Measurements from ENCODE around the gene NOX1.

The NOX1 gene

GRCh38 chrX:100905620-100906019, 31.5 kb upstream of the NOX1 start:
- Histone ChIP-seq H3K79me1 (ENCODE audit: low read depth, low read length) (no peaks in the 10 kb centered on the region), H3K23ac (ENCODE audit: low read depth, low read length, poor library complexity) (no peak overlapping the region), H2BK120ac (ENCODE audit: low read depth, low read length) (no peak overlapping the region), H3K36me3 (replicated peaks in 1 of 2; ENCODE audit: control insufficient read depth in 2 of 2, insufficient read depth in 2 of 2, low read length in 2 of 2) (no peaks in the 10 kb centered on the region), H3K14ac (ENCODE audit: low read length) (no peak overlapping the region), H4K91ac (ENCODE audit: low read depth, low read length, poor library complexity) (no peak overlapping the region), H2BK5ac (ENCODE audit: low read length) (no peak overlapping the region), H2AFZ (ENCODE audit: low read length) (no peak overlapping the region), H2AK5ac (ENCODE audit: low read depth, low read length) (no peak overlapping the region), H3K4me1 (ENCODE audit: control insufficient read depth in 2 of 2, insufficient read depth in 1 of 2, low read depth in 1 of 2, low read length in 2 of 2) (no peaks in the 10 kb centered on the region), H4K8ac (ENCODE audit: low read depth, low read length) (no peak overlapping the region), H3K18ac (ENCODE audit: low read length) (no peak overlapping the region), H2BK15ac (ENCODE audit: low read length) (no peak overlapping the region), H3K9ac (ENCODE audit: low read depth, low read length, poor library complexity) (no peak overlapping the region), H3K27me3 (ENCODE audit: control insufficient read depth in 3 of 3, insufficient read depth in 3 of 3, low read depth in 1 of 3, low read length in 3 of 3) (no peaks in the 10 kb centered on the region), H3K27ac (replicated peaks; ENCODE audit: low read length) (no peak overlapping the region), H3K4me3 (ENCODE audit: low read length in 2 of 2) (no peak overlapping the region), H3K4me2 (ENCODE audit: insufficient read depth, low read length, poor library complexity, severe bottlenecking) (no peak overlapping the region), H3K9me3 (replicated peaks in 1 of 2; ENCODE audit: control insufficient read depth in 2 of 2, insufficient read depth in 1 of 2, low read depth in 1 of 2, low read length in 2 of 2) (no peaks in the 10 kb centered on the region), H3K4ac (ENCODE audit: low read length) (no peak overlapping the region), H2BK12ac (ENCODE audit: low read length) (no peak overlapping the region)
- DNase-seq (ENCODE audit: low spot score), result no peak

- Histone ChIP-seq H2BK5ac (ENCODE audit: low read length) (no peak overlapping the region), H3K79me1 (ENCODE audit: low read depth, low read length) (no peaks in the 10 kb centered on the region), H3K4me2 (ENCODE audit: insufficient read depth, low read length, poor library complexity, severe bottlenecking) (no peak overlapping the region), H3K4me3 (ENCODE audit: low read length in 2 of 2) (no peak overlapping the region), H2BK12ac (ENCODE audit: low read length) (no peak overlapping the region), H3K18ac (ENCODE audit: low read length) (no peak overlapping the region), H3K9me3 (replicated peaks in 1 of 2; ENCODE audit: control insufficient read depth in 2 of 2, insufficient read depth in 1 of 2, low read depth in 1 of 2, low read length in 2 of 2) (no peaks in the 10 kb centered on the region), H3K9ac (ENCODE audit: low read depth, low read length, poor library complexity) (no peak overlapping the region), H3K27ac (replicated peaks; ENCODE audit: low read length) (no peak overlapping the region), H3K14ac (ENCODE audit: low read length) (no peak overlapping the region), H2AK5ac (ENCODE audit: low read depth, low read length) (no peak overlapping the region), H3K23ac (ENCODE audit: low read depth, low read length, poor library complexity) (no peak overlapping the region), H3K36me3 (replicated peaks in 1 of 2; ENCODE audit: control insufficient read depth in 2 of 2, insufficient read depth in 2 of 2, low read length in 2 of 2) (no peaks in the 10 kb centered on the region), H3K4me1 (ENCODE audit: control insufficient read depth in 2 of 2, insufficient read depth in 1 of 2, low read depth in 1 of 2, low read length in 2 of 2) (no peaks in the 10 kb centered on the region), H4K8ac (ENCODE audit: low read depth, low read length) (no peak overlapping the region), H4K91ac (ENCODE audit: low read depth, low read length, poor library complexity) (no peak overlapping the region), H2BK120ac (ENCODE audit: low read depth, low read length) (no peak overlapping the region), H3K27me3 (ENCODE audit: control insufficient read depth in 3 of 3, insufficient read depth in 3 of 3, low read depth in 1 of 3, low read length in 3 of 3) (no peaks in the 10 kb centered on the region), H2BK15ac (ENCODE audit: low read length) (no peak overlapping the region), H2AFZ (ENCODE audit: low read length) (no peak overlapping the region), H3K4ac (ENCODE audit: low read length) (no peak overlapping the region)
- no peak for DNase-seq (ENCODE audit: low spot score)
- WGBS, 2 donors (ENCODE audit: extremely low coverage in 2 of 2, insufficient read length in 2 of 2, insufficient replicate concordance in 1 of 2), result no CpG with 5 or more reads among the region's 2 CpGs
These were observed 30.3 kb upstream of the NOX1 start for GRCh38 chrX:100904433-100904832.

GRCh38 chrX:100895365-100896075, 21.4 kb upstream of the NOX1 start:
- DNase-seq (ENCODE audit: low spot score), result peak; percentile 4
- H3K9me3 ChIP-seq (replicated peaks in 1 of 2; ENCODE audit: control insufficient read depth in 2 of 2, insufficient read depth in 1 of 2, low read depth in 1 of 2, low read length in 2 of 2), result no peaks in the 10 kb centered on the region
- H2BK15ac ChIP-seq (ENCODE audit: low read length), result no peak overlapping the region
- H3K18ac ChIP-seq (ENCODE audit: low read length), result no peak overlapping the region
- WGBS, 2 donors (ENCODE audit: extremely low coverage in 2 of 2, insufficient read length in 2 of 2, insufficient replicate concordance in 1 of 2), result no CpG with 5 or more reads among the region's 5 CpGs
- no peak overlapping the region for H2AK5ac ChIP-seq (ENCODE audit: low read depth, low read length)
- H2AFZ ChIP-seq (ENCODE audit: low read length), result no peak overlapping the region
- no peak overlapping the region for H3K9ac ChIP-seq (ENCODE audit: low read depth, low read length, poor library complexity)
- H3K79me1 ChIP-seq (ENCODE audit: low read depth, low read length), result no peaks in the 10 kb centered on the region
- no peak overlapping the region for H3K4me3 ChIP-seq (ENCODE audit: low read length in 2 of 2)
- H4K8ac ChIP-seq (ENCODE audit: low read depth, low read length), result no peak overlapping the region
- no peaks in the 10 kb centered on the region for H3K36me3 ChIP-seq (replicated peaks in 1 of 2; ENCODE audit: control insufficient read depth in 2 of 2, insufficient read depth in 2 of 2, low read length in 2 of 2)
- H3K4me1 ChIP-seq (ENCODE audit: control insufficient read depth in 2 of 2, insufficient read depth in 1 of 2, low read depth in 1 of 2, low read length in 2 of 2), result no peaks in the 10 kb centered on the region
- H3K27me3 ChIP-seq (ENCODE audit: control insufficient read depth in 3 of 3, insufficient read depth in 3 of 3, low read depth in 1 of 3, low read length in 3 of 3), result no peaks in the 10 kb centered on the region
- H2BK12ac ChIP-seq (ENCODE audit: low read length), result no peak overlapping the region
- H3K27ac ChIP-seq (replicated peaks; ENCODE audit: low read length), result no peak overlapping the region
- no peak overlapping the region for H4K91ac ChIP-seq (ENCODE audit: low read depth, low read length, poor library complexity)
- H3K23ac ChIP-seq (ENCODE audit: low read depth, low read length, poor library complexity), result no peak overlapping the region
- H3K4me2 ChIP-seq (ENCODE audit: insufficient read depth, low read length, poor library complexity, severe bottlenecking), result no peak overlapping the region
- no peak overlapping the region for H3K4ac ChIP-seq (ENCODE audit: low read length)
- no peak overlapping the region for H3K14ac ChIP-seq (ENCODE audit: low read length)
- H2BK120ac ChIP-seq (ENCODE audit: low read depth, low read length), result no peak overlapping the region
- no peak overlapping the region for H2BK5ac ChIP-seq (ENCODE audit: low read length)

GRCh38 chrX:100883654-100884053, 9.5 kb upstream of the NOX1 start:
- H4K91ac ChIP-seq (ENCODE audit: low read depth, low read length, poor library complexity), result no peak overlapping the region
- H3K4me1 ChIP-seq (ENCODE audit: control insufficient read depth in 2 of 2, insufficient read depth in 1 of 2, low read depth in 1 of 2, low read length in 2 of 2), result no peaks in the 10 kb centered on the region
- no peak overlapping the region for H3K18ac ChIP-seq (ENCODE audit: low read length)
- H3K4me2 ChIP-seq (ENCODE audit: insufficient read depth, low read length, poor library complexity, severe bottlenecking), result no peak overlapping the region
- no peak overlapping the region for H2BK12ac ChIP-seq (ENCODE audit: low read length)
- no peak overlapping the region for H2AK5ac ChIP-seq (ENCODE audit: low read depth, low read length)
- H3K27ac ChIP-seq (replicated peaks; ENCODE audit: low read length), result no peak overlapping the region
- H2AFZ ChIP-seq (ENCODE audit: low read length), result no peak overlapping the region
- H2BK120ac ChIP-seq (ENCODE audit: low read depth, low read length), result no peak overlapping the region
- H3K4me3 ChIP-seq (ENCODE audit: low read length in 2 of 2), result no peak overlapping the region
- H3K36me3 ChIP-seq (replicated peaks in 1 of 2; ENCODE audit: control insufficient read depth in 2 of 2, insufficient read depth in 2 of 2, low read length in 2 of 2), result no peaks in the 10 kb centered on the region
- no peak overlapping the region for H3K4ac ChIP-seq (ENCODE audit: low read length)
- no peaks in the 10 kb centered on the region for H3K27me3 ChIP-seq (ENCODE audit: control insufficient read depth in 3 of 3, insufficient read depth in 3 of 3, low read depth in 1 of 3, low read length in 3 of 3)
- no peak overlapping the region for H3K23ac ChIP-seq (ENCODE audit: low read depth, low read length, poor library complexity)
- no peak overlapping the region for H4K8ac ChIP-seq (ENCODE audit: low read depth, low read length)
- H3K9ac ChIP-seq (ENCODE audit: low read depth, low read length, poor library complexity), result no peak overlapping the region
- no peak overlapping the region for H2BK15ac ChIP-seq (ENCODE audit: low read length)
- no peak for DNase-seq (ENCODE audit: low spot score)
- no peak overlapping the region for H2BK5ac ChIP-seq (ENCODE audit: low read length)
- H3K14ac ChIP-seq (ENCODE audit: low read length), result no peak overlapping the region
- no peaks in the 10 kb centered on the region for H3K9me3 ChIP-seq (replicated peaks in 1 of 2; ENCODE audit: control insufficient read depth in 2 of 2, insufficient read depth in 1 of 2, low read depth in 1 of 2, low read length in 2 of 2)
- WGBS, 2 donors (ENCODE audit: extremely low coverage in 2 of 2, insufficient read length in 2 of 2, insufficient replicate concordance in 1 of 2), result no CpG with 5 or more reads among the region's 4 CpGs
- H3K79me1 ChIP-seq (ENCODE audit: low read depth, low read length), result no peaks in the 10 kb centered on the region
